Measurements from ENCODE around the gene SMYD3. TPM values are rescaled to one million over a fixed set of nuclear protein-coding genes. Genes with fewer than 3 reads are reported as not detected.

The SMYD3 gene
- total RNA-seq, 4 donors from 2014 or later = 33.7 to 105 (median 51.4) TPM

- TF ChIP-seq CTCF (IDR thresholded peaks at IDR 0.05) = no peak
- TF ChIP-seq POLR2A (IDR thresholded peaks at IDR 0.05) = no peak
- DNase-seq = no peak
- intact Hi-C loops (cut with DNase I) = no loop called here
- Histone ChIP-seq H3K27ac (no peak overlapping the region), H3K4me3 (replicated peaks in 1 of 3) (no peak overlapping the region), H3K4me1 (no peaks in the 10 kb centered on the region), H3K36me3 (no peaks in the 10 kb centered on the region), H3K27me3 (no peaks in the 10 kb centered on the region), H3K9me3 (no peaks in the 10 kb centered on the region)
- 86 to 98% methylated on average over 1 of the region's 1 CpG for WGBS, 2 donors
These were observed 614.1 kb downstream of the SMYD3 start for GRCh38 chr1:245893025-245893424.

GRCh38 chr1:245888809-245889208 is 618.3 kb downstream of the SMYD3 start:
- H3K27me3 ChIP-seq = no peaks in the 10 kb centered on the region
- no peak for TF ChIP-seq POLR2A (IDR thresholded peaks at IDR 0.05)
- TF ChIP-seq CTCF (IDR thresholded peaks at IDR 0.05) = peak in 2 of 6 experiments; percentile 16 to 28
- H3K36me3 ChIP-seq = no peaks in the 10 kb centered on the region
- no peaks in the 10 kb centered on the region for H3K4me1 ChIP-seq
- DNase-seq = no peak
- intact Hi-C loops (cut with DNase I) = no loop called here
- no peak overlapping the region for H3K27ac ChIP-seq
- WGBS, 2 donors = 53 to 66% methylated on average over 2 of the region's 2 CpGs
- H3K9me3 ChIP-seq = no peaks in the 10 kb centered on the region
- no peak overlapping the region for H3K4me3 ChIP-seq (replicated peaks in 1 of 3)

- Histone ChIP-seq H3K36me3 (no peaks in the 10 kb centered on the region), H3K4me3 (replicated peaks in 1 of 3) (no peak overlapping the region), H3K4me1 (no peaks in the 10 kb centered on the region), H3K9me3 (no peaks in the 10 kb centered on the region), H3K27me3 (no peaks in the 10 kb centered on the region), H3K27ac (no peak overlapping the region)
- intact Hi-C loops (cut with DNase I) = no loop called here
- DNase-seq = no peak
- WGBS, 2 donors = 92 to 95% methylated on average over 1 of the region's 1 CpG
- TF ChIP-seq CTCF (IDR thresholded peaks at IDR 0.05) (no peak), POLR2A (IDR thresholded peaks at IDR 0.05) (no peak)
These were observed 619.2 kb downstream of the SMYD3 start for GRCh38 chr1:245887829-245888228.

GRCh38 chr1:245881767-245882391 is 625.2 kb downstream of the SMYD3 start:
- Histone ChIP-seq H3K27ac (no peak overlapping the region), H3K4me3 (replicated peaks in 1 of 3) (no peak overlapping the region), H3K27me3 (no peaks in the 10 kb centered on the region), H3K4me1 (peaks cover 0 to 4% of the 10 kb centered on the region in 2 donors), H3K36me3 (no peaks in the 10 kb centered on the region), H3K9me3 (no peaks in the 10 kb centered on the region)
- TF ChIP-seq POLR2A (IDR thresholded peaks at IDR 0.05) = no peak
- TF ChIP-seq CTCF (IDR thresholded peaks at IDR 0.05) = no peak
- intact Hi-C loops (cut with DNase I) = no loop called here
- 36 to 47% methylated on average over 10 of the region's 10 CpGs for WGBS, 2 donors
- peak; percentile 7 to 17 for DNase-seq

- TF ChIP-seq CTCF (IDR thresholded peaks at IDR 0.05) (no peak), POLR2A (IDR thresholded peaks at IDR 0.05) (no peak)
- Histone ChIP-seq H3K27ac (no peak overlapping the region), H3K36me3 (no peaks in the 10 kb centered on the region), H3K4me1 (peaks cover 0 to 4% of the 10 kb centered on the region in 2 donors), H3K9me3 (no peaks in the 10 kb centered on the region), H3K4me3 (replicated peaks in 1 of 3) (no peak overlapping the region), H3K27me3 (no peaks in the 10 kb centered on the region)
- 83 to 85% methylated on average over 3 of the region's 3 CpGs for WGBS, 2 donors
- intact Hi-C loops (cut with DNase I) = no loop called here
- DNase-seq = no peak
These were observed 626.2 kb downstream of the SMYD3 start for GRCh38 chr1:245880754-245881403.
